Activated CD4-positive, CD25-positive, alpha-beta regulatory T cell (primary cell): ENCODE results near the gene COL20A1.
"Not testable (repeated sequence)": the region's sequence is repeated elsewhere in the genome, so short reads cannot be mapped to it uniquely, and the experiment has no call there.

Experiments used
- DNase-seq, 4 experiments: peaks; one replicate each; lab custom pipeline; 2025; lab: John Stamatoyannopoulos, UW

The COL20A1 gene

DNA sequence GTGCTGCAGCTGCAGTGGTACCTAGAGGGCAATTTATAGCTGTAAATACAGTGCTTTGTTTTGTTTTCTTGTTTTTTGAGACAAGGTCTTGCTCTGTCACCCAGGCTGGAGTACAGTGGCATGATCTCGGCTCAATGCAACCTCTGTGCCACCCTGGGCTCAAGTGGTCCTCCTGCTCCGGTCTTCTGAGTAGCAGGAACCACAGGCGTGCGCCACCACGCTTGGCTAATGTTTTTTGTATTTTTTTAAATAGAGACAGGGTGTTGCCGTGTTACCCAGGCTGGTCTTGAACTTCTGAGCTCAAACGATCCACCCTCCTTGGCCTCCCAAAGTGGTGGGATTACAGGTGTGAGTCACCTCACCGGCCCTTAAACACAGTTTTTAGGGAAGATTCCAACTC, 41.4 kb downstream of the COL20A1 start:
- DNase-seq, result no peak

- DNase-seq, result not testable (repeated sequence)
Observed at GRCh38 chr20:63335060-63335459, 42.1 kb downstream of the COL20A1 start.

DNA sequence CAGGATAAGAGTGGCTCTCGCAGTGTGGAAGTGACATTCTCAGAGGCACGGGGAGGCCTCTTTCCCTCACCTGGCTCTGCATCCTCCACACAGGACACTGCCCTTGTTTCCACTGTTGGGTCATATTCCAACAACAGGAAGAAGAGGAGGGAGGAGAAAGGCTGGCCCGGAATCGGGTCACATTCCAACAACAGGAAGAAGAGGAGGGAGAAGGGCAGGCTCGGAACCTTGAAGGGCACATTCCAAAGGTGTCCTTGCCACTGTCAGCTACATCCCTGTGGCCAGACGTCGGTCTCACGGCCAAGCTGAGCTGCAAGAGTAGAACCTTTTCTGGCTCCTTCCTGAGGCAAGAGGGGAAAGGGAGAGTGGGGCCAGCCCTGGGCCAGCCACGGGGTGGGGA, 42.7 kb downstream of the COL20A1 start:
- no peak for DNase-seq

- no peak for DNase-seq
Observed at GRCh38 chr20:63336232-63336752, 43.3 kb downstream of the COL20A1 start.

GRCh38 chr20:63337786-63338420, 44.9 kb downstream of the COL20A1 start:
- no peak for DNase-seq

DNA sequence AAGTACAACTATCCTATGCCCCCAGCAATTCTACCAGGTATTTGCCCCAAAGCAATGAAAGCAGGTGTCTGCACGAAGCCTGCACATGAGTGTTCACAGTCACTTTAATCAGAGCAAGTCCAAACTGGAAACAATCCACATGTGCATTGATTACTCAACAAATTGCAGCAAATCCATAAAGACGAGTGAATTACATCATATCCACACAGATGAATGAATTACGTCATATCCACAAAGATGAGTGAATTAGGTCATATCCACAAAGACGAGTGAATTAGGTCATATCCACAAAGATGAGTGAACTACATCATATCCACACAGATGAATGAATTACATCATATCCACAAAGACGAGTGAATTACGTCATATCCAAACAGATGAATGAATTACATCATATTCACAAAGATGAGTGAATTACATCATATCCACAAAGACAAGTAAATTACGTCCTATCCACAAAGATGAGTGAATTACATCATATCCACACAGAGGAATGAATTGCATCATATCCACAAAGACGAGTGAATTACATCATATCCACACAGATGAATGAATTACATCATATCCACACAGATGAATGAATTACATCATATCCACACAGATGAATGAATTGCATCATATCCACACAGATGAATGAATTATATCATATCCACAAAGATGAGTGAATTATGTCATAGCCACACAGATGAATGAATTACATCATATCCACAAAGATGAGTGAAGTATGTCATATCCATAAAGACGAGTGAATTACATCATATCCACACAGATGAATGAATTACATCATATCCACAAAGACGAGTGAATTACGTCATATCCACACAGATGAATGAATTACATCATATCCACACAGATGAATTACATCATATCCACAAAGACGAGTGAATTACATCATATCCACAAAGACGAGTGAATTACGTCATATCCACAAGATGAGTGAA, 46.4 kb downstream of the COL20A1 start:
- DNase-seq, result not testable (repeated sequence)

GRCh38 chr20:63340158-63340688, 47.2 kb downstream of the COL20A1 start:
- not testable (repeated sequence) for DNase-seq

DNA sequence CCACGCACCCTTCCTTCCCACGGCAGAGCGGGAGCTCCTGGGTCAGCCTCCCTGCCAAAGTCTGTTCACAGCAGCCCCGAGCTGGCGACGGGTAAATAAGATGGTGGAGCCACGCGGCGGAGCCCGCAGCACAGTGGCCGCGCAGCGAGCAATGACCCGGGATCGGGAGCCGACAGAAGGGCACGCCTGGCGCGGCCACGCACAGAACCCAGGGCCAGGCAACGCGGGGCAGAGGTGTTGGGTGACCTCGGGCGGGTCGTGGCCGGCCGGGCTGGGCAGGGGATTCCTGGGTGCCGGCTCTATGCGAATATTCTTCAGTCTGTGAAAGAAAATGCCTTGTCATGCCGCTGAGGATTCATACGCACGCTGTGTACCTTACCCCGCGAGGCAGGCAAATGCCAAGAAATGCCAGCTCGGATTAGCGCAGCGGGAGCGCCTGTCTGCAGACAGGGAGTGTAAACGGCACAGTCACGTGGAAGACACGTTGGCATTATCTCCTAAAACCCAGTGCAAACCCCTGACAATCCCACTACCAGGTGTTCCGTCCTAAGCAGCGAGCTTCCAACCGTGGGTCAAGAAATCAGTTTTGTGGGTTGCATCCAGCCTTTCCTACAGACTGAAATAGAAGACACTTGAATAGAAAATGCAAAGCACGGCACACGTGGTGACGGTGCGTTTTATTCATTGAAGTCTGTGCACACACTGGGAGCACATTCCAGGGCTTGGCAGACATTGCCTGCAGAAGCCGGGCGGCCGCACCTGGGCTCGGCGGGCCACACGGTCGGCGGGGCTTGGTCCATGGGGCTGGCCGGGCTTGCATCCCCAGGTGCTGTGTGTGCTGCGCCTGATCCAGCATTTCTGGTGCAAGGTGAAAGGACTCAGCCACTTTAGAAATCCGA, 49.8 kb downstream of the COL20A1 start:
- no peak for DNase-seq

DNA sequence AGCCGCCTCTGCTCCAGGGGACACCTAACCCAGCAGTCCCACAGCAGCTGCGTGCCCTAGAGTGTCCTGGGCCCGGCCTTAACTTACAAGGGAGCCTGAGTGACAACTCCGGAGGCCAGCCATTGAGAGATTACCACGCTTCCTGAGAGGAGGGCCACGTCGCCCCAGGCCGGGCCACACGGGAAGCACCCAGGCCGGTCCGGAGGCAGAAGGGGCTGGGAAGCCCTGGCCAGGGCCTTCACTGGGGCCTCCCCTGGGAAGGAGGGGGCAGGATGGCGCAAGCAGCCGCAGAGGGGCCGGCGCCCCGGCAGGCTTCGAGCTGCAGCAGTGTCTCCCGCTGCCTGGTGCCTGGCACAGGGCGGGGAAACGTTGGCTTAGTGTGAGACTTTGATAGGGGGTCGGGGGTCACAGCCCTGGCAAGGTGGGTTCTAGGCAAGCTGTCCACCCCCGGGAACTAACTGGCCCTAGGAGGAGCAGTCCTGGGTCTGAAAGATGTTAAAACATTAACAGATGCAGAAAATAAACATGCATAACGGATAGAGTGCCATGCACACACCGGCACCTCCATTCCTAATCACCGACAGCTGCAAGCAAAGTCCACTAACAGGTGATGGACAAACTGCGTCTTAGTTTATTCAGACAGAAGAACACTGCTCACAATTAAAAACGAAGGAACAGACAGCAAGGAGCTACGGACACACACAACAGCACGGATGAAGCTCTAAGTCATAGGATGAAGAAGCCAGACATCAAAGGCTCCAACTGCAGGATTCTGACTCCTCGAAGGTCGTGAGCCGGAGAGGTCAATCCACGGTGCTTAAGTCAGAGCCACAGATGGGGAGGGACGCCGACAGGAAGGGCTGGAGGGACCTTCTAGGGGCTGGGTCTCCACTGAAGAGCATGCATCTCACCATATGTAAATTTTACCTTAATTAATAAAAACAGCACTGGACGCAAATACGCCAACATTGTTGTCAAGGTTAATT, 50.8 kb downstream of the COL20A1 start:
- no peak for DNase-seq

DNA sequence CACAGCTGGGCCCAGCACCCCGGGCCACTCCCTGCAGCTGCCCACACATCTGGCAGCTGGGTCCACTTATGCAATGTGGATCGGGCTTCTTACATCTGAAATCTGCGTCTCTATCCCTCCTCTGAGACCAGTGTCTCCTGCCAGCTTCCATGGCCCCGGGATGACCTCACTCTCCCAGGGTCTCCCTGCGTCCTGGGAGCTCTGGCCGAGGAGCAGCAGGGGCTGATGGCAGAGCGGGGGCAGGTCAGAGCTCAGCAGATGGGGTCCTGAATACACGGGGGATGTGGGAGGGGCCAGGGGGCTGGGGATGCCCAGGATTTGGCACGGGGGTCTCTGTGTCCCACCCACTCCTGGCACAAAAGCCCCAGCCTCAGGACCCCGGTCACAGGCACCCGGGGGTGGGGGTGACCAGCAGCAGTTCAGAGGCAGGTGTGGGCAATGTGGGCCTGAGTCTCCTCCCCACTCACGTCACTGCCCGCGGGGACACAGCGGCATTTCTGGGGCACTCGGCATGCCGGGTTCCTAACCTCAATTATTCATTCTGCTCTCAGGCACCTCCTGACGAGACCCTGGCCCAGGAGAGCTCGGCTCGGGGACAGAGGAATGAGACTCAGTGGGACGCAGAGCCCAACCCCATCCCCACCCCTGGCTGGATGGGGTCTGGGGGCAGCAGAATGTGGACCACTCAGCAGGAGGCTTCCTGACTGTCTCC, 51.8 kb downstream of the COL20A1 start:
- no peak for DNase-seq

DNA sequence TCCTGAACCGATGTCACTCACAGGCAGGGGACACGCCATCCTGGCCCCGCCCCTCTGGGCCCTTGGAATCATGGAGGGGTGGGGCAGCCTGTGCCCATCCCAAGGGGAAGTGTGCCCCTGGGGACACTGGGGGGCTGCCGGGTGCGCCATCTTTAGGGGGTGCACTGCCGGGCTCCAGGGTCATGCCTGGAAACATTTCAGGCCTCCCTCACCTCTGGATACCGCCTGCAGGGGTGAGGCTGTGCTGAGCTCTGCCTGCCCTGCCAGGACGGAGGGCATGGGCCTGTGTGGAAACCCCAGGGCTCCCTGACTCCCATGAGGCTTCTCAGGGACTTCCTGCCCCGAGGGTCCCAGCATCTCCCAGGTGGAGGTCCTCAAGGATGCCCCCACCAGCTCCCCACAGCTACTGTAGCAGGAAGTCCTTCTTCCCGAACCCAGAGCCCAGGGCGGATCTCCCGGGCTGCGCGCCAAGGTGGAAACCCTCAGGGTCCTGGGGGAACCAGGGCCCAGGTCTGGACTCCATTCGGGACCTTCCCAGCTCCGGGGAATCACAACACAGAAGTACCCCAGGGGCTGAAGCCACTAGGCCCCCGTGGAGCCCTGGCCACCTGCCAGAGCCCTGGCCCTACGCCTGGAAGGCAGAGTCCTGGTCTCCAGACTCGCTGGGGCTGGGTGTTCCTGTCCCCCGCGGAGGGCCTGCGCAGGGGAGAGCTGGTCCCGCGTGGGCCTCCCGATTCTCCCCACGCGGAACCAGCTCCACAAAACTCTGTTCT, 52.5 kb downstream of the COL20A1 start:
- DNase-seq, result no peak

- DNase-seq, result no peak
Observed at GRCh38 chr20:63346131-63347080, 53.4 kb downstream of the COL20A1 start.

DNA sequence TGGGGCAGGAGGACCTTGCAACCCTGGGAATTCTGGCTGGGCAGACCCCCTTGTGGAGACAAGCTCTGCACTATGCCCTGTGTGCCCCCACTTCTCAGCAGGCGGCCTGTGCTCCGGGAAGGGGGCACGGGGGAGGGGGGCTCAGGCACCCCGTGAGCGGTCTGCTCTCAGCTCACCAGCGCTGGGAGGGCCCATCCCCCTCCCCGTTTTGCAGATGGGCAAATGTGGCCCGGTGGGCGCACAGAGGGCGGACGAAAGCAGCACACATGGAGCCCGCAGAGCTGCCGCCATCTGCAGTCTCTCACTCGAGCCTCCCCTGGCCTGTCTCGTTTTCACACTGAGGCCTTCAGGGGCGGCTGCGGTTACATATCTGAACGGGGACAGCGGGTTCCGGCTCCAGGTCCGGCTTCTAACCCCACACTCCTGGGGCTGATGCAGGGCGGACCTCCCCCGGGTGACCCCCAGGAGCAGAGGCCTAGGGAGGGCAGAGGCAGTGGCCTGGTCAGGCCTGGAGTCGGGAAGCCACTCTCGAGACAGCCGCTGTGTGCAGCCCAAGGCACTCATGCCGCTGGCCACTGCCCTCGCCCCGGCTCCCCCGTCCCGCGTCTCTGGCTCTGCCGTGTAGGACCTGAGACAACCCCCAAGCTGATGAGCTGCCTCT, 54.2 kb downstream of the COL20A1 start:
- no peak for DNase-seq

DNA sequence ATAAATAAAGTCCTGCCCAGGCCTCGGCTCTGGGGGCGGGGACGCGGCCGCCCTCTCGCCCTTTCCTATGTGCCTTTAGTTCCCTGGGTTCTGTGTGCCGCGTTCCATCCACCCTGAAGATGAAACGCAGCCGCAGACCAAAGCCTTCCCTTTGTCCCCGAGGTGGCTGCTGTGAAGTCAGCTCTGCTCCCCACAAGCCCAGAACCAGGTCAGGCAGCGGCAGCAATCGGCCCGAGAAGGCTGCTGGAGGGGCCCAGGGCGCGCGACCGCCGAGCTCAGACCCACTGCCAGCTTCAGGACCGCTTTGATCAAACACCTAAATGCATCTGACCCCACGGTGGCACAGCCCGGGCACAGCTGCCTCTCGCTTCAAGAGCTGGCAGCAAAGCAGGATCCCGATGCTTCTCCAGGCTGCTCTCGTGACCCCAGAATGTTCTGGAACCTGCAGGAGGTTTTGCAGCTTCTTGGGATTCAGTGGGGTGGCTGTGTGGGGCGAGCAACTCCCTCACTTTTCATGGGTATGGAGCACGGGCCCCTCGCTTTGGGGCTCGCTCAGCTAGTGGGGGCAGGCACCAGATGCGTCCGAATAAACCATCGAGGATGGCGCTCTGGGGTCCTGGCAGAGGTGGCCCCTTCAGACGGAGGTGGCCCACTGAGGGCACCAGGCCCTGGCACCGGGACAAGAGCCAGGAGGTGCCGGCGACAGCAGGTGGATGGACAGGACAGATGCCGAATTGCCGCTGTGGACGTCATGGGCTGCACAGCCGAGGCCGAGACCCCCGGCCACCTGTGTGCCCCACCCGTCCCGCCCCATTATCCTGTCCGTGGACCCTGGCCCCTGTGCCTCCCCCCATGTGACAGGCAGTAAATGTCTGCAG, 55.2 kb downstream of the COL20A1 start:
- DNase-seq, result no peak

GRCh38 chr20:63348828-63349515, 56.0 kb downstream of the COL20A1 start:
- no peak for DNase-seq

DNA sequence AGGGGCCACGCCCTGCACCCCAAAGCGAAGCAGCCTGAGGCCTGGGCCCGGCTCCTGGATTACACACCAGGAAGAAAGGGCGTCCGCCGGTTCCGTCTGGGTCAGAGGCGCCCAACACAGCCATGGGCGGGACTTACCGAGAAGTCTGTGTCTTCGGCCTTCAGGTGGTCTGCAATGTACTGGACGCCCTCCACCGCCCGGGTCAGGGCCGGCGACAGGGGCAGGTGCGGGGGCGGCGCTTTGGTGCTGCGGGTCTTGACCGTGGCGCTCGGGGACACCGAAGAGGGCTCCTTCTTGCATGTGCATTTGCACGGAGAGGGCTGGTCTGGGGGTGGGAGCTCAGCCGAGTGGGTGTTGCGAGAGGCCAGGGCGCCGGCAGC, 56.5 kb downstream of the COL20A1 start:
- no peak for DNase-seq
